HG03457 (cell line): ENCODE measurements around the gene C22orf23.

Experiments used
- ATAC-seq: cut with Tn5 transposase; IDR thresholded peaks from one replicate; pipeline ENCODE4 v1.9.1; 2021; ENCODE audit warnings: moderate number of reproducible peaks; ENCODE audit not compliant: unreplicated experiment

C22orf23 gene

GRCh38 chr22:37905534-37906363 lies 47.7 kb downstream of the C22orf23 start, which contains the start of gene MICALL1:
MICALL1 (plus strand) TSS chr22:37906297; CDS start chr22:37906423, 126 bp downstream.
- ATAC-seq = peak; percentile 66

- no peak for ATAC-seq
Observed at GRCh38 chr22:37904572-37905533, 48.5 kb downstream of the C22orf23 start.

- ATAC-seq = no peak
Observed at GRCh38 chr22:37898441-37899181, 54.8 kb downstream of the C22orf23 start.

GRCh38 chr22:37897807-37898206 lies 55.6 kb downstream of the C22orf23 start:
- no peak for ATAC-seq

- ATAC-seq = no peak
Observed at GRCh38 chr22:37896939-37897338, 56.5 kb downstream of the C22orf23 start.

- peak; percentile 66 for ATAC-seq
Observed at GRCh38 chr22:37896181-37896592, 57.2 kb downstream of the C22orf23 start.

- no peak for ATAC-seq
Observed at GRCh38 chr22:37894939-37895670, 58.3 kb downstream of the C22orf23 start.

- no peak for ATAC-seq
Observed at GRCh38 chr22:37893583-37893983, 59.8 kb downstream of the C22orf23 start.
